ENCODE measurements around the gene POGZ. TPM values are rescaled to one million over a fixed set of nuclear protein-coding genes. Genes with fewer than 3 reads are reported as not detected.

The POGZ gene
- total RNA-seq, 1 experiment from 2014 or later = 98.4 TPM

DNA sequence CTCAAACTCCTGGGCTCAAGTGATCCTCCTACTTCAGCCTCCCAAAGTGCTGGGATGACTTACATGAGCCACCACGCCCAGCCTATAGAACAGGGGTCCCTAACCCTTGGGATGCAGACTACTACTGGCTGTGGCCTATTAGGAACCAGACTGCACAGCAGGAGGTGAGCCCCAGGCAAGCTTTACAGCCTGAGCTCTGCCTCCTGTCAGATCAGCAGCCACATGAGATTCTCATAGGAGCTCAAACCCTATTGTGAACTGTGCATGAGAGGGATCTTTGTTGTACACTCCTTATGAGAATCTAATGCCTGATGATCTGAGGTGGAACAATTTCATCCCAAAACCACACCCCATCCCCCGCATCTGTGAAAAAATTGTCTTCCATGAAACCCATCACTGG lies 73.3 kb downstream of the POGZ start:
- no TSS peak for BruUV-seq (replicated peaks)
- no peak for DNase-seq (ENCODE audit: low spot score)

DNA sequence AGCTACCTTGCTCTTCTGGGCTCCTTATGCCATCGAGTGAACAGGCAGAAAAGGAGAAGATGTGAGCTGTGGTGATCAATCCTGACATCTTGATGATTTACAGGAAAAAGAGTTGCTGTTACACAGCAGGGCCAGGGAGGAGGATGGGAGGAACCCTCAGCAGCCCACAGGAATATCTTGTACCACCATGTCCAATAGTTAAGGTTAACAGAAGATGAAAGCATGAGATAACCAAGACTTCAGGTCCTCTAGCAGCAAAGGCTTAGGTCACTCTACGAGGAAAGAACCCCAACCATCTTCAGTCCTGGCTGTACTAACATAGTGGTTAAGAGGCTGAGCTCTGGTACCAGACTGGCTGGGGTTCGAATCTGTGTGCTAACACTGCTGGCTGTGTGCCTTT lies 74.7 kb downstream of the POGZ start:
- CTCF ChIA-PET = no interaction called here
- no peak for DNase-seq (ENCODE audit: low spot score)
- Histone ChIP-seq H3K4me3 (ENCODE audit: low read depth, low read length, poor library complexity, severe bottlenecking) (no peak overlapping the region), H3K27me3 (replicated peaks; ENCODE audit: insufficient read depth, low read depth, low read length, poor library complexity) (no peaks in the 10 kb centered on the region), H3K27ac (ENCODE audit: low read depth, low read length, poor library complexity, severe bottlenecking) (no peak overlapping the region), H3K36me3 (ENCODE audit: insufficient read depth, low read length, poor library complexity, severe bottlenecking) (no peaks in the 10 kb centered on the region), H3K9me3 (ENCODE audit: low read depth, low read length, poor library complexity, severe bottlenecking) (no peaks in the 10 kb centered on the region), H3K4me1 (ENCODE audit: insufficient read depth, low read length, poor library complexity, severe bottlenecking) (no peaks in the 10 kb centered on the region)
- POLR2A ChIA-PET (ENCODE audit: low non-redundant PET) = no interaction called here
- intact Hi-C loops (cut with micrococcal nuclease; ENCODE audit: unreplicated experiment) = no loop called here
- BruUV-seq (replicated peaks) = no TSS peak
- no peak for TF ChIP-seq EZH2 (IDR thresholded peaks at IDR 0.05; ENCODE audit: borderline replicate concordance, low read depth, low read length, poor library complexity, severe bottlenecking)
- TF ChIP-seq, protein P1, sequence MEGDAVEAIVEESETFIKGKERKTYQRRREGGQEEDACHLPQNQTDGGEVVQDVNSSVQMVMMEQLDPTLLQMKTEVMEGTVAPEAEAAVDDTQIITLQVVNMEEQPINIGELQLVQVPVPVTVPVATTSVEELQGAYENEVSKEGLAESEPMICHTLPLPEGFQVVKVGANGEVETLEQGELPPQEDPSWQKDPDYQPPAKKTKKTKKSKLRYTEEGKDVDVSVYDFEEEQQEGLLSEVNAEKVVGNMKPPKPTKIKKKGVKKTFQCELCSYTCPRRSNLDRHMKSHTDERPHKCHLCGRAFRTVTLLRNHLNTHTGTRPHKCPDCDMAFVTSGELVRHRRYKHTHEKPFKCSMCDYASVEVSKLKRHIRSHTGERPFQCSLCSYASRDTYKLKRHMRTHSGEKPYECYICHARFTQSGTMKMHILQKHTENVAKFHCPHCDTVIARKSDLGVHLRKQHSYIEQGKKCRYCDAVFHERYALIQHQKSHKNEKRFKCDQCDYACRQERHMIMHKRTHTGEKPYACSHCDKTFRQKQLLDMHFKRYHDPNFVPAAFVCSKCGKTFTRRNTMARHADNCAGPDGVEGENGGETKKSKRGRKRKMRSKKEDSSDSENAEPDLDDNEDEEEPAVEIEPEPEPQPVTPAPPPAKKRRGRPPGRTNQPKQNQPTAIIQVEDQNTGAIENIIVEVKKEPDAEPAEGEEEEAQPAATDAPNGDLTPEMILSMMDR (conservative IDR thresholded peaks at IDR 0.05; ENCODE audit: low read depth, low read length) = no peak

More for the DNA sequence above, 73.3 kb downstream of the POGZ start:
- no peaks in the 10 kb centered on the region for H3K36me3 ChIP-seq (ENCODE audit: insufficient read depth, low read length, poor library complexity, severe bottlenecking)
- POLR2A ChIA-PET (ENCODE audit: low non-redundant PET) = no interaction called here
- TF ChIP-seq, protein P1 (conservative IDR thresholded peaks at IDR 0.05; ENCODE audit: low read depth, low read length) = no peak
- no peak for TF ChIP-seq EZH2 (IDR thresholded peaks at IDR 0.05; ENCODE audit: borderline replicate concordance, low read depth, low read length, poor library complexity, severe bottlenecking)
- intact Hi-C loops (cut with micrococcal nuclease; ENCODE audit: unreplicated experiment) = no loop called here
- no peaks in the 10 kb centered on the region for H3K4me1 ChIP-seq (ENCODE audit: insufficient read depth, low read length, poor library complexity, severe bottlenecking)
- no peak overlapping the region for H3K4me3 ChIP-seq (ENCODE audit: low read depth, low read length, poor library complexity, severe bottlenecking)
- H3K27me3 ChIP-seq (replicated peaks; ENCODE audit: insufficient read depth, low read depth, low read length, poor library complexity) = no peaks in the 10 kb centered on the region
- no peak overlapping the region for H3K27ac ChIP-seq (ENCODE audit: low read depth, low read length, poor library complexity, severe bottlenecking)
- H3K9me3 ChIP-seq (ENCODE audit: low read depth, low read length, poor library complexity, severe bottlenecking) = no peaks in the 10 kb centered on the region
- CTCF ChIA-PET = no interaction called here

- TF ChIP-seq, protein P1 (conservative IDR thresholded peaks at IDR 0.05; ENCODE audit: low read depth, low read length) = no peak
- TF ChIP-seq EZH2 (IDR thresholded peaks at IDR 0.05; ENCODE audit: borderline replicate concordance, low read depth, low read length, poor library complexity, severe bottlenecking) = no peak
- H3K36me3 ChIP-seq (ENCODE audit: insufficient read depth, low read length, poor library complexity, severe bottlenecking) = no peaks in the 10 kb centered on the region
- H3K27ac ChIP-seq (ENCODE audit: low read depth, low read length, poor library complexity, severe bottlenecking) = no peak overlapping the region
- H3K27me3 ChIP-seq (replicated peaks; ENCODE audit: insufficient read depth, low read depth, low read length, poor library complexity) = no peaks in the 10 kb centered on the region
- H3K4me3 ChIP-seq (ENCODE audit: low read depth, low read length, poor library complexity, severe bottlenecking) = no peak overlapping the region
- intact Hi-C loops (cut with micrococcal nuclease; ENCODE audit: unreplicated experiment) = no loop called here
- POLR2A ChIA-PET (ENCODE audit: low non-redundant PET) = no interaction called here
- no TSS peak for BruUV-seq (replicated peaks)
- H3K4me1 ChIP-seq (ENCODE audit: insufficient read depth, low read length, poor library complexity, severe bottlenecking) = peaks cover 4% of the 10 kb centered on the region
- CTCF ChIA-PET = no interaction called here
- no peaks in the 10 kb centered on the region for H3K9me3 ChIP-seq (ENCODE audit: low read depth, low read length, poor library complexity, severe bottlenecking)
- no peak for DNase-seq (ENCODE audit: low spot score)
These were observed 82.0 kb downstream of the POGZ start for GRCh38 chr1:151377150-151377884.
